ENCODE data around the gene UROD. TPM values are rescaled to one million over a fixed set of nuclear protein-coding genes. Genes with fewer than 3 reads are reported as not detected.
"Not testable (repeated sequence)": the region's sequence is repeated elsewhere in the genome, so short reads cannot be mapped to it uniquely, and the experiment has no call there.

Gene UROD
- total RNA-seq, 1 donor from 2014 or later: 81.5 TPM

DNA sequence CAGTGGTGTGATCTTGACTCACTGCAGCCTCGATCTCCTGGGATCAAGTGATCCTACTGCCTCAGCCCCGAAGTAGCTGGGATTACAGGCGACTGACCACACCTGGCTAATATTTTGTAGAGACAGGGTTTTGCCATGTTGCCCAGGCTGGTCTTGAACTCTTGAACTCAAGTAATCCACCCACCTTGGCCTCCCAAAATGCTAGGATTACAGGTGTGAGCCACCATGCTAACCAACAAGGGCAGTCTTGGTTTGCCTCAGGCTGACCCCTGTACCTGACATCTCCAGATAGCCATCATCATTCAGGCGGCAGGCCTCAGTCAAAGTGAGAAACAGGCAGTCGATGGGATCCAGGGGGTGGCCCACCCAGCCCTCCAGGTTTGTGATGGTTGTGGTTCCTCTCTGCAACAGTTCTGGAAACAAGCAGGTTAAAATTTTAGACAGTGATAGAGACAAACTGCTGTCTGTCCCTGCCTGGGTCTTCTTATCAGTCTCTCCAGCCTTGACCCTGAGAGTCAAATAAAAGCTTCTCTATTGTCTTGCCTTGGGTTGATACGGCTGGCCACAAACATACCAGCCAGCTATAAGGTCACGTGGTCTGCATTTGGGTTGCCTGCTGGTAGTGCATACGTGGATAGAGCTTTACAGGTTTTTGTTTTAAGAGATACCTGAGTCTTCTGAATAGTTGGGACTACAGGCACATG, 26.8 kb downstream of the UROD start:
- DNase-seq (ENCODE audit: low read depth): no peak

GRCh38 chr1:45040297-45040696, 28.2 kb downstream of the UROD start:
- no peak for DNase-seq (ENCODE audit: low read depth)

GRCh38 chr1:45043094-45043493, 31.0 kb downstream of the UROD start:
- no peak for DNase-seq (ENCODE audit: low read depth)

DNA sequence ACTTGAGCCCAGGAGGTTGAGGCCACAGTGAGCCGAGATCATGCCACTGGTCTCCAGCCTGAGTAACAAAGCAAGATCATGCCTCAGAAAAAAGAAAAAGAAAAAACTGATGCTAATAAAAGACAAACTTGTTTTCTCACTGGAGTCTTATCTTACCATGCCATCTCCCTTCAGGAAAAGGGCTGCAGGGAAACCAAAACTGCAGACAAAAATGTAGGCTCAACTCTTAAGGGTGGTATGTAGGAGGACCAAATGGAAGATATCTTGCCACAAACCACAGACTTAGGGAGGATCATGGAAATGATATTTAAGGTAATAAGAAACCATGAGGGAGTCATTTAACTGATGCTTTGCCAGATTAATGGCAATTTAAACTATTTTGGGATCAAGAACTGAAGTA, 32.9 kb downstream of the UROD start:
- no peak for DNase-seq (ENCODE audit: low read depth)

GRCh38 chr1:45047032-45047431, 35.0 kb downstream of the UROD start:
- no peak for DNase-seq (ENCODE audit: low read depth)

DNA sequence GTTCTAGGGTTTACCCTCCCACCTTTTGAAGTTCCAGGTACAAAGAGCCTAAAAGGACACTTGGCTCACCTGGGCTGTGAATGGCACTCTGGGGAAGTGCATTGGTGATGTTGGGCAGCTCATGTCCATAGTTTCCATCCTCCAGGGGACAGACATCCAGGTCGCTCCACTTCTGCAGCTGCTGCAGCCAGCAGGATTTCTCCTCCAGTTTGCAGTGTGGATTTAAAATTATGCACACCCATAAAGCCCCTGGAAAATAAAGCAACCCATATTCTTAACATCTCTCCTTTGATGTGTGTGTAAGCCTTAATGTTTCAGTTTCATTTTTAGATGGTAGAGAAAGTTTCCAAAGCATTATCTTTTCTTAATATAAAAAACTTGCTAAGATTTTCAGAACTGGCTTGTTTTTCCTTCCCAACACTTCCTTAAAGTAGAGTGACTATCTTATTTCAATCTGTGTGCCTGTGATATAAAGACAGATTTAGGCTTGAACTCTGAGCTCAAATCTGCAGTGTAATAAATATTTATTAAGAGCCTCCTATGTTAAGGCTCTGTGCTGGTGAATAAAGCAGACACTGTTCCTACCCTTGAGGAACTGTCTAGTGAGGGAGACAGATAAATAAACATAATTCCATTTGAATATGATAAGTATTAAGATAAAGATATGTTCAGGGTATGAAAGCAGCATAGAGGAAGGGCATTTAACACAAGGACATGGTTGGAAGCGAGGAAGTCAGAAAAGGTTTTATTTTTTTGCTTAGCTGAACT, 39.1 kb downstream of the UROD start:
- no peak for DNase-seq (ENCODE audit: low read depth)

DNA sequence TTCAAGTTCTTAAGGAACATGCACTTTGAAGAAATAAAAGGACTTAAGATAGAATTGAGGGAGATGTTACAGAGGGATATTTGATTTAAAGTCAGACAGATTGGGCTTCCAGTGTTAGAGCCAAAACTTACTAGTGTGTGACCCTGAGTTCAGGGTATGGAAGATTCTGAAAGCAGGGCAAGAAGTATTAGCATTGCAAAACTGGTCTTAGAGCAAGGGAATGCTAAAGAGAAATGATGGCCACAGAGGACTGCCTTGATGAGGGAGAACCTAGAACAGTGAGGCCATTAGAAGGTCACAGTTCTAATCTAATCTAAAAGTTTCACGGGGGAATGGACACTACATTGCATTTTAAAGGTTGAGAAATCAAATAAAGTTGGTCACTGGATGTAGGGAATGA, 45.5 kb downstream of the UROD start:
- DNase-seq (ENCODE audit: low read depth): no peak

GRCh38 chr1:45059829-45060228, 47.8 kb downstream of the UROD start:
- no peak for DNase-seq (ENCODE audit: low read depth)

DNA sequence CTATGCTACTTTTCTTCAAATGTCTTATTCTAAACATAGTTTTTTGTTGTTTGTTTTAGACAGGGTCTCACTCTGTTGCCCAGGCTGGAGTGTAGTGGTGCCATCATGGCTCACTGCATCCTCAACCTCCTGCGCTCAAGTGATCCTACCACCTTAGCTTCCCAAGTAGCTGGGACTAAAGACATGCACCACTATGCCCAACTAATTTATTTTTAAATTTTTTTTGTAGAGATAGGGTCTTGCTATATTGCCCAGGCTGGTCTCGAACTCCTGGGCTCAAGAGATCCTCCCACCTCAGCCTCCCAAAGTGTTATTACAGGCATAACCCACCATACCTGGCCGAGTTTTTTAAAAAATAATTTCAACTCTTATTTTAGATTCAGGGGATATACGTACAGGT, 50.4 kb downstream of the UROD start:
- not testable (repeated sequence) for DNase-seq (ENCODE audit: low read depth)

DNA sequence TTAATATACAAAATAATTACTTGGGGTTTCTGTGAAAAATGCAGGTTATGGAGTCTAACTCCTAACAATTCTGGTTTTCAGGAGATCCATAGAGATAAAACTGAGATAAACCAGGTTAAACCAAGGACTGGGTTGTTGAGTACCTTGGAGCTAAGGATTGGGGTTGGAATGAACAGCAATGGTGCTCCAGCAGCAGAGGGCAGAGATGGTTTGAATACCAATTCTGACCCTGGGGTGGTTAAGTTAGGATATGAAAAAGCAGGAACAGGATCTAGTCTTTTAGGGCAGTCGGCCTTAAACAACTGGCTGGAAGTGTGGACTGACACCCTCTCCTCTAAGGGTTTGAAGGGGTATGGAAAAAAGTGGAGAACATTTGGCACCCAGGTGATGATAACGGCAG, 53.0 kb downstream of the UROD start:
- DNase-seq (ENCODE audit: low read depth): no peak

Other genes with a start within 250 kb of the UROD start
- gene RPS8, start 236.7 kb upstream of the UROD start, total RNA-seq: 915 and 2,161 TPM in 2 replicates
- gene BEST4, start 224.1 kb upstream of the UROD start, total RNA-seq: 0.15 TPM in 1 of 2 replicates, not detected in the other
- 14.2 and 16.6 TPM in 2 replicates for gene PLK3, start 211.9 kb upstream of the UROD start, total RNA-seq
- gene DYNLT4, start 204.9 kb upstream of the UROD start, total RNA-seq: 0.30 and 1.7 TPM in 2 replicates
- gene BTBD19, start 203.7 kb upstream of the UROD start, total RNA-seq: 1.2 and 4.4 TPM in 2 replicates
- 0.10 TPM in 1 of 2 replicates, not detected in the other for gene PTCH2, start 169.0 kb upstream of the UROD start, total RNA-seq
- 29.0 and 30.2 TPM in 2 replicates for gene EIF2B3, start 25.7 kb upstream of the UROD start, total RNA-seq
- gene HECTD3, start 930 bp upstream of the UROD start, total RNA-seq: 23.1 and 53.7 TPM in 2 replicates
- 0.35 and 0.75 TPM in 2 replicates for gene ZSWIM5, start 194.4 kb downstream of the UROD start, total RNA-seq

All from renal cortical epithelial cell (primary cell).